AG04449 (cell line): ENCODE results near the gene DENND4B.

Source experiments
- CTCF ChIA-PET: fragments of 350-600 bp; formaldehyde crosslinking; extraction: SDS; loops from one replicate; lab custom pipeline; 2021; ENCODE audit warnings: antibody characterized with exemption; lab: Yijun Ruan, JAX
- POLR2A ChIA-PET: fragments of 400-600, 350-600 bp; formaldehyde crosslinking; extraction: SDS; loops from one replicate; lab custom pipeline; 2020; ENCODE audit warnings: antibody characterized with exemption, inconsistent platforms; lab: Yijun Ruan, JAX
- DNase-seq: peaks from one replicate; pipeline ENCODE4 v3.0.0-alpha.2; 2010; ENCODE audit warnings: low read depth, low spot score
- H3K4me3 ChIP-seq: 2 replicates; pipeline ENCODE4 v1.5.1; 2011; ENCODE audit warnings: low read depth, mild to moderate bottlenecking, control low read depth, low read length
- TF ChIP-seq, protein P1 (sequence below): IDR thresholded peaks from one replicate; pipeline ENCODE4 v1.5.1; 2011; ENCODE audit warnings: mild to moderate bottlenecking, moderate library complexity, low read length, control low read depth, inconsistent platforms; ENCODE audit not compliant: insufficient read depth; ENCODE audit errors: missing control alignments

Gene DENND4B

GRCh38 chr1:153944827-153945117 lies 1.7 kb downstream of the DENND4B start:
- ChIA-PET CTCF (interaction anchor here (1.4 to 4.5 kb wide), 11 partner anchors 8 to 153 kb away, joined by 3 to 83 read pairs (median 11); partner anchors contain the start of genes CREB3L4, CRTC2, GATAD2B and RAB13), POLR2A (interaction anchor here (2.4 kb wide), 1 partner anchor 18 kb away, joined by 14 read pairs; the partner anchor contains the start of gene SLC39A1)
- H3K4me3 ChIP-seq: peak overlapping the region; percentile 77
- DNase-seq: no peak
- TF ChIP-seq, protein P1, sequence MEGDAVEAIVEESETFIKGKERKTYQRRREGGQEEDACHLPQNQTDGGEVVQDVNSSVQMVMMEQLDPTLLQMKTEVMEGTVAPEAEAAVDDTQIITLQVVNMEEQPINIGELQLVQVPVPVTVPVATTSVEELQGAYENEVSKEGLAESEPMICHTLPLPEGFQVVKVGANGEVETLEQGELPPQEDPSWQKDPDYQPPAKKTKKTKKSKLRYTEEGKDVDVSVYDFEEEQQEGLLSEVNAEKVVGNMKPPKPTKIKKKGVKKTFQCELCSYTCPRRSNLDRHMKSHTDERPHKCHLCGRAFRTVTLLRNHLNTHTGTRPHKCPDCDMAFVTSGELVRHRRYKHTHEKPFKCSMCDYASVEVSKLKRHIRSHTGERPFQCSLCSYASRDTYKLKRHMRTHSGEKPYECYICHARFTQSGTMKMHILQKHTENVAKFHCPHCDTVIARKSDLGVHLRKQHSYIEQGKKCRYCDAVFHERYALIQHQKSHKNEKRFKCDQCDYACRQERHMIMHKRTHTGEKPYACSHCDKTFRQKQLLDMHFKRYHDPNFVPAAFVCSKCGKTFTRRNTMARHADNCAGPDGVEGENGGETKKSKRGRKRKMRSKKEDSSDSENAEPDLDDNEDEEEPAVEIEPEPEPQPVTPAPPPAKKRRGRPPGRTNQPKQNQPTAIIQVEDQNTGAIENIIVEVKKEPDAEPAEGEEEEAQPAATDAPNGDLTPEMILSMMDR: no peak

GRCh38 chr1:153944005-153944826 lies 2.3 kb downstream of the DENND4B start:
- DNase-seq: no peak
- no peak overlapping the region; the same call in 1 of the 2 replicates for H3K4me3 ChIP-seq
- ChIA-PET CTCF (interaction anchor here (1.1 to 4.5 kb wide), 10 partner anchors 9 to 153 kb away, joined by 3 to 83 read pairs (median 15); partner anchors contain the start of genes CREB3L4, CRTC2, GATAD2B and RAB13), POLR2A (interaction anchor here (0.6 to 1.0 kb wide), 4 partner anchors 14 to 50 kb away, joined by 3 to 4 read pairs (median 4); partner anchors contain the start of gene SLC39A1)
- TF ChIP-seq, protein P1: no peak

DNA sequence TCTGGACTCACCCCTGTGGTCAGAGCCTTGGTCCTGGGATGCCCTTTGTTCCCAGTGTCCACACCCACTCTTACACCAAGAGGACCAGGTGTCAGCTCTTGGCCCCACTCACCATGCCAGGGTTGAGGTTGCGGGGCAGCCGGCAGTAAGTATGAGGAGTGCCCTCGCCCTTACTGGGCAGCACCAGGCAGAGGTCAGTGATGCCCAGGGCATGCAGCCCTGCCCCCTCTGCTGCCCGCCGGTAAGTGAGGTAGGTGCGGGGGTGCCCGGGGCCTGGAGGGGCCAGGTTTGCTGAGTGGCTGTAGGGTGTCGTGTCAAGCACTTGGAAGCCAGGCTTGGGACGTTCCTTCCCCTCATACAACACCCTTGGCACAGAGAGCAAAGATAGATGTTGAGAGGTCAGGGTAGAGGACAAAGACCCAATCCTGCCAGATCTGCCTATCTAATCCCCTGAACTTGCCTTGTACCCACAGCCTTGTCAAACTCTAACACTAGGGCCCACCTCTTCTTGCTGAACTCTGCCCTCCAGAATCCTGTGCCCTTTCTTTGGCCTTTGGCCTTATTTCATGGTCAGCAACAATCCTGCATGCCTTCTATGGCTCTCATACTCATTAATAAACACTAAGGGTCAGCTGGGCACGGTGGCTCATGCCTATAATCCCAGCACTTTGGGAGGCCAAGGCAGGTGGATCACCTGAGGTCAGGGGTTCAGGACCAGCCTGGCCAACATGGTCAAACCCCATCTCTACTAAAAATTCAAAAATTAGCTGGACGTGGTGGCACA lies 3.6 kb downstream of the DENND4B start:
- TF ChIP-seq, protein P1: no peak
- DNase-seq: no peak
- no peak overlapping the region for H3K4me3 ChIP-seq
- CTCF ChIA-PET: interaction anchor here (0.5 to 4.3 kb wide), 5 partner anchors 10 to 432 kb away, joined by 3 to 83 read pairs (median 8); partner anchors contain the start of genes CREB3L4, CRTC2 and RAB13
- POLR2A ChIA-PET: interaction anchor here (0.6 kb wide), 1 partner anchor 51 kb away, joined by 4 read pairs; no protein-coding TSS in a partner anchor

GRCh38 chr1:153941826-153942725 lies 4.4 kb downstream of the DENND4B start:
- no peak for DNase-seq
- ChIA-PET POLR2A (interaction anchor here (1.4 kb wide), 1 partner anchor 14 kb away, joined by 5 read pairs; no protein-coding TSS in a partner anchor), CTCF (interaction anchor here (1.3 kb wide), 1 partner anchor 11 kb away, joined by 4 read pairs; no protein-coding TSS in a partner anchor)
- TF ChIP-seq, protein P1: no peak
- H3K4me3 ChIP-seq: no peak overlapping the region

DNA sequence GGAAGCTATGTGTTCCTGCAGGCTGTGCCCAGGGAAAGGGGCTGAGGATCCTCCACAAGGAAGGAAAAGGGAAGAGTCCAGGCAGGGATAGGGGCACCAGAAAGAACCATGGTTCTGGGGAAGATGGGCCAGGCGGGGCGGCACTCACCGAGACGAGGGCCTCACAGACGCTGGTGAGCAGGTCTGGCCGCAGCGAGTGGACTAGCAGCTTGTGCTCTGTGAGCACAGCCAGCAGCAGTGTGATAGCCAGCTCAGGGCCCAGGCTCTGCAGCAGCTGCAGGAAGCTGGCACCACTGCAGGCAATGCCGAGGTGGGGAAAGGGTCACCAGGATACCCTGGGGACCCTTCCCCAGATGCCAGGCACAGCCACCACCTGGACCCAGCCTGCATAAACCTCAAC lies 5.8 kb downstream of the DENND4B start:
- CTCF ChIA-PET: interaction anchor here (1.1 to 2.3 kb wide), 5 partner anchors 10 to 113 kb away, joined by 3 to 6 read pairs (median 4); partner anchors contain the start of gene JTB
- no peak for DNase-seq
- no peak overlapping the region for H3K4me3 ChIP-seq
- TF ChIP-seq, protein P1: no peak
- POLR2A ChIA-PET: interaction anchor here (1.4 to 2.1 kb wide), 2 partner anchors 12 to 17 kb away, joined by 5 to 6 read pairs; partner anchors contain the start of gene GATAD2B
